Frontal cortex (tissue), 4 donors: ENCODE measurements around the gene NCKAP5. TPM values are rescaled to one million over a fixed set of nuclear protein-coding genes. Genes with fewer than 3 reads are reported as not detected.

ENCODE experiments used
- DNase-seq, 2 donors: peaks; one replicate each; pipeline ENCODE4 v3.0.0; 2012; ENCODE audit warnings: low spot score in 2 of 2
- FAIRE-seq: peaks from 2 replicates; lab custom pipeline; 2012; peaks lifted over from hg19 to GRCh38; lab: Jason Lieb, UNC
- total RNA-seq: library from RNA; depleted of rRNA; stranded (reverse); fragments of >200 nt; gene quantifications from one replicate; pipeline ENCODE4 v1.2.3, GENCODE V29; 2014
- donor health status: control.
- donor health status: control.
- donor health status: control.

Gene NCKAP5
- total RNA-seq, 1 donor from 2014 or later = 9.0 TPM

GRCh38 chr2:132772340-132772739 lies 795.9 kb downstream of the NCKAP5 start:
- DNase-seq = no peak
- FAIRE-seq = no peak

GRCh38 chr2:132766573-132766972 lies 801.7 kb downstream of the NCKAP5 start:
- DNase-seq = no peak
- no peak for FAIRE-seq

DNA sequence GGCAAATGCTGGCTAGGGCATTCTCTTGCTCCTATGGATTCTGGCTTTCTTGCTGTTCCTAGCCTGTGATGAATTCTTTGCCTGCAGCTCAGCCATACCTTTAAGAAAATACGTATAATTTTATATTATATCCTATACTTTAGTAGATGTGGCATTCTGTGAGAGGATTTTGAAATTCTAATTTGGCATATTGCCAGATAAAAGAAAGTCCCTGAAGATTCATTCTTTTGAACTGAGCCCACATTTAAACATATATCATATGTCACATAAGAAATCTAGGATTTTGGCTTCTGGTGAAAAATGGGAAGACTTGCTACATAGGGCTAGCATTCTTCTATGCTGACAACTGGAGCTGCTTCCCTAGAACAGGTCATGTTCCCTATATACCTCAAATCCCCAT lies 806.8 kb downstream of the NCKAP5 start:
- FAIRE-seq = no peak
- DNase-seq = no peak

DNA sequence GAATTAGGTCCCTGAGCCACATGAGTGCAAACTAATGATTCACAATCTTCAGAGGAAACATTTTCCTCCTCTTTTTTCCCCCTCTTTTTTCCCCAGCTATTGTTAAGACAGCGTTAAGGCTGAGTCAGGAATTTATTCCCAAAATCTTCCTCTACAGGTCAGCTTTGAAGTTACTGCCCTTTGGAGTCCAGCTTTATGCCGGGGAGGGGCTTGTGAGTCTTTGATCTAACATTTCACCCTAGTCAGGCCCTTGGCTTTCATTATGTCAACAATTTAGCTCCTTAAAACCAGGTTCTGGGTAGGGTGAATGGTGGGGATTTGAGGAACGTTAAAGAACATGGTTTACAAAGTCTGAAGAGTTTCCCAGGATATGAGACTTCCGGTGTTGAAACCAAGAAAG lies 807.3 kb downstream of the NCKAP5 start:
- no peak for FAIRE-seq

DNA sequence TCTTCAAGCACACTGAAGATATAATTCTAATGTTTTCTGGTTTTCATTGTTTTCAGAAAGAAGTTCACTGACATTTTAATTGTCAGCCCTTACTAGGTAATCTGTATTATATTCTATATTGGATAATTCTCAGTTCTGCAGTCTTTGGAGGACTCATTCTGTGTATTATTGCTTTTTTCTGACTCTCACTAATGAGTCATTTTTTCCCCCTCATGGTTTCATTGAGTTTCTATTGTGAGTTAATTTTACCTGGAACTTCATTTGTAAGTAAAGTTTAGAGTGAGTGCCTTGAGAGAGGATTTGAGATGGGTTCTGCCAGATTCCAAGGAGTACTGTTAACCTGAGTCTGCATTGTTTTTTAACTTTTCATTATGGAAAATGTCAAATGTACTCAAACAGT lies 807.9 kb downstream of the NCKAP5 start:
- FAIRE-seq (no peak), DNase-seq (no peak)

More for the DNA sequence above, 807.3 kb downstream of the NCKAP5 start:
- DNase-seq = no peak

DNA sequence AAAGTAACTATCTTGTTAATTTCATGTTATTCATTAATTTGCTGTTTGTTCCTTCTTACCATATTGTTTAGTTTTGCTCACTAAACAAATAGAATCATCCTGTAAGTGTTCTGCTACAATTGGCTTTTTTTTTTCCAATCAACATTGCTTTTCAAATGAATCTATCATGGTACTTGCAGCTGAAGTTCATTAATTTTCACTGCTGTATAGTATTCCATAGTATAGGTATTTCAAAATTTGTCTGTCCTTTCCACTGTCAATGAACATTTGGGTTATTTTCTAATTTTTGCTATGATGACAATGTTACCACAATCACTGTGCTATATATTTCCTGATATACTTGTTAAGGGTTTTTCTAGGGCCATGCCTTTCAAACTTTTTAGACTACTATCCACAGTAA lies 809.3 kb downstream of the NCKAP5 start:
- FAIRE-seq (no peak), DNase-seq (no peak)

DNA sequence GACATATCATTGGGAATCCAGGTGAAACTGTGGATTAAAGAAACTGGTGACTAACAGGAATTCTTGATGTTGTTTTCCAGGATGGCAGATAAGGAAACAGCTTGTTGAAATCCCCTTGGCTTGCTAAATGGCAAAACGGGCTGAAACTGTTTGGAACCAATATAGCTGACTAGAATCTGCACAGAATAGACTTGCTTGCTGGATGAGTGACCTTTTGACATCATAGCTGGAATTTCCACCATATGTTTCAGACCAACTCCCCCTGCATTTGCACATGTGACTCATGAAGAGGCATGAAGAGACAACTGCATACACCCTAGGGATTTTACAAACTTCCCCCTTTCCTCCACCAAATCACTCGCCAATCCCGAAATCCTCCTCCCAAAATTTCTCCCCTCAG lies 810.6 kb downstream of the NCKAP5 start:
- FAIRE-seq = no peak
- DNase-seq = no peak

DNA sequence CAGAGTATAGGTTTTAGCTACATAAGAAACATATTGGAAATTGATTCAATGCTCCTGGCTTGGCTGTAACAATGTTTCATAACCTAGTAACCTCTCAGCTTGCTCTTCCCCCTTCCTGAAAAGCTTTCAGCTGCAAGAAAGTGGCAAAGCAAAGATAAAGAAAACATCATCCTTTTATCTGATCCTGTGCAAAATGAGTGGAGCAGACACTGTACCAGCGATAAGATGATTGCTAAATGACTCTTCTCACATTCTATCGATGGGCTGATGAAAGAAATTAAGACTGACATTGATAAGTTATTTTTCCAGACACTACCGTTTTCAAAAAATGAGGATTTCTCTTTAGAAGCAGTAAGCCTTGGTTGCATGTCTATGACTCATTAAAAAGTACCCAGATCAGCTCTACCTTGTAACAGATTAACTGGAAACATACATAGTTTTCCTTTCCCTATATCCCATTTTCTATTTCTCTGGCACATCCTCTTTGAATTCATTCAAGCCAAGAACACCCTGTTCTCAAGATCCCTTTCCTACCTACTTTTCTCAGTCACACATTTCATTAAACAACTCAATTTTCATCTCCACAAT lies 811.2 kb downstream of the NCKAP5 start:
- no peak for DNase-seq
- no peak for FAIRE-seq

DNA sequence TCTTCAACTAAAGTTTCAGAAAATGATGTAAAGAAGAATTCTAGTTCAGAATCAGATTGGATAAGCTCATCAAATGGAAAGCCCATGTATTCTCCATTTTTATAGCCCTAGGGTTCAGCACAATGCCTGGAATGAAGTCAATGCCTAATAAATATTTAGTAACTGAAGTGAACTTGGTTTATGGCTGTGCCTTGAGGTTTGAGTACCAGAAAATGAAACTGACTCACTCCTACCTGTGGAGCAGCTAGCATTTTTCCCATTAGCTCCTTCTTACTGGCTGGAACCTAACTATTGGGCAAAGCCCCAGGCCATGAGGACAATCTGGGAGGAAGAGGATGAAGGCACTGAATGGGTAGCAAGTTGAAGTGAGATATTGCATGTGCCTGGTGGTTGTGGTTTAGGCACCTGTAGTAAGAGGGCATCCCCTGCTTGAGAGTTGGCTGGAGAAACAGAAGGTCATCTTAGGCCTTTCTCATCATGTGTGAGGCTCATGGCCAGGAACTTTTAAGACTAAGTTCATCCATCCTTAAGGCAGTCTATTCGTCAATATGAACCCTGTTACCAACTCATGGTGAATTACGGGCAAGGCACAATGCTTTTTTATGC lies 813.3 kb downstream of the NCKAP5 start:
- DNase-seq = no peak
- FAIRE-seq = no peak

DNA sequence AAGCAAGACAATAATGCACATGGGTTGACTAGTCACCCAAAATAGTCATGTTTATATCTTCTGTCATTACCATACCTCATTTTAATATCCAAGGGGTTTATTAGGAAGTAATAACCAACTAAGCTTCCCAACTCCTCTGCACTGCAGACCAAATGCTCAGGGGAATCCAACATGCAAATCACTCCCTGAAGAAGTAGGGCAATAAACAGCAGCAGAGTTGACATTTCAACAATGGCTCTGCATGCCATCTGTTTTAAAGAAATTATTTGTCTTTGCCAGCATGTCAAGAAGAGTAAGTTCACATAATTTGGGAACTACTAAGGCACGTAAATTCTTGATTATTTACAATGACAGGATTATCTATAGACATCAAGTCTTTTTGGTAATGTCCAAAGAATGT lies 813.9 kb downstream of the NCKAP5 start:
- FAIRE-seq = no peak
- no peak for DNase-seq

DNA sequence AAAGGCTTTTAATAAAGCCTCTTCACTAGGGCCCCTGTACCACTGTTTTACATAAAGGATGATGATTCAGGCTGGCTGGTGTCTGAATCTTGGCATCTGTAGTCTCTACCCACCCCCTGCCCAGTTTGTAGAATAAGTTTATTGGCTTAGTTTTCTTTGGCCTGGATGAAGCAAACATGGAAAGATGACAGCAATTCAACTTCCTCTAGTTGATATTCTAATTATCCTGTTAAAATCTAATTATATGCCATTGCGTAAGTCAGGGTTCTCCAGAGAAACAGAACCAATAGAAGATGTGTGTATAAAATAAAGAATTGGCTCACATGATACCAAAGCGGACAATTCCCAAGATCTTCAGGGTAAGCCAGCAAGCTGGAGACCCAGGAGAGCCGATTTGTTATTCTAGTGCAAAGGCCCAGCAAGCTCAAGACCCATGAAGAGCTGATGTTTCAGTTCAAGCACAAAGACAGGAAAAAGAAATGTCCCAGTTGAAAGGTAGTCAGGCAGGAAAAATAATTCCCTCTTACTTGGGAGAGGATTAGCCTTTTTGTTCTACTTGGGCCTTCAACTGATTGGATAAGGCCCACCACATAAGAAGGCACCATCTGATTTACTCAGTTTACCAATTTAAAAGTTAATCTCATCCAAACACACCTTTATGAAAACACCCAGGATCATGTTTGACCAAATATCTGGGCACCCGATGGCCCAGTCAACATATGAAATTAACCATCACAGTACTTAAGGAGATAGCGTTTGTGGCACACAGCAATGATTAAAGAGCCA lies 815.6 kb downstream of the NCKAP5 start:
- no peak for DNase-seq
- no peak for FAIRE-seq

GRCh38 chr2:132751836-132752235 lies 816.4 kb downstream of the NCKAP5 start:
- no peak for FAIRE-seq
- DNase-seq = no peak

GRCh38 chr2:132750606-132751005 lies 817.7 kb downstream of the NCKAP5 start:
- DNase-seq (no peak), FAIRE-seq (no peak)

- no peak for DNase-seq
- no peak for FAIRE-seq
Measured at GRCh38 chr2:132747046-132747445, 821.2 kb downstream of the NCKAP5 start.

- FAIRE-seq (no peak), DNase-seq (no peak)
Measured at GRCh38 chr2:132741754-132742153, 826.5 kb downstream of the NCKAP5 start.

- no peak for FAIRE-seq
- no peak for DNase-seq
Measured at GRCh38 chr2:132740081-132740720, 828.1 kb downstream of the NCKAP5 start.

DNA sequence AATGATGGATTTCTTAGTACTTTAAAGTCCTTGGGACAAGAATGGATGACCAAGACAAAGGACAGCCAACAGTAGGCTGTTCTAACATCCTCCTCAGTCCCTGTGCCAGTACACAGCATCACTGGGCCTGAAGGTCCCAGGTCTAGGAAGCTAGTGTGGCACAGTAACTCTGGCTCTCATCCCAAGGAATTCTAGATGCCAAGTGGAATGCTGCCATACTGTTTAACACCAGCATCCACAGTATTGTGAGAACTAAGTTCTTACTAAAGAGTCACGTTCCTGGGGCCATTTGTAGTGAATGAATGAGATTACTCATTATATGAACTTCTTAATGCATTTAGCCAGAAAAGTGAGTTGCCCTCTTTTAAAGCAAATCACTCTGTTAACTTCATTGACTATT lies 830.0 kb downstream of the NCKAP5 start:
- FAIRE-seq = no peak
- DNase-seq = no peak

GRCh38 chr2:132736059-132736458 lies 832.2 kb downstream of the NCKAP5 start:
- DNase-seq (no peak), FAIRE-seq (no peak)

DNA sequence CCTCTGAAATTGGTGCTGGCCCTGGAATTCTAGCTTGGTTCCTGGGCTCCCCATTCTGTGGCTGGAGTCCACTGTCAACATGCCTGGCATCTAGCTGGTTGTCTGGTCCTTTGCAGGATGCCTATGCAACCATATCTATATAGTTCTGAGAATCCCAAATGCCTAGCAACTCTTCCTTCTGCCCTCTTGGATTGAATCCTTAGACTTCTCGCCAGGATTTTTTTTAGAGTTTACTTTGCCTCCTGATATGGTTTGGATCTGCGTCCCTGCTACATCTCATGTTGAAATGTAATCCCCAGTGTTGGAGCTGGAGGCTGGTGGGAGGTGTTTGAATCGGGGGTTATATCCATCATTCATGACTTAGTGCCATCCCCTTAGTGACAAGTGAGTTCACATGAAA lies 833.3 kb downstream of the NCKAP5 start:
- DNase-seq (no peak), FAIRE-seq (no peak)

GRCh38 chr2:132733094-132733493 lies 835.2 kb downstream of the NCKAP5 start:
- no peak for DNase-seq

GRCh38 chr2:132732694-132733093 lies 835.6 kb downstream of the NCKAP5 start:
- no peak for FAIRE-seq
- DNase-seq = no peak

More at GRCh38 chr2:132733094-132733493, 835.2 kb downstream of the NCKAP5 start:
- no peak for FAIRE-seq
